Measurements from ENCODE around the gene AURKAIP1.
"Not testable (repeated sequence)": the region's sequence is repeated elsewhere in the genome, so short reads cannot be mapped to it uniquely, and the experiment has no call there.

AURKAIP1 gene

GRCh38 chr1:1385339-1385738 lies 10.3 kb upstream of the AURKAIP1 start:
- not testable (repeated sequence) for ATAC-seq

DNA sequence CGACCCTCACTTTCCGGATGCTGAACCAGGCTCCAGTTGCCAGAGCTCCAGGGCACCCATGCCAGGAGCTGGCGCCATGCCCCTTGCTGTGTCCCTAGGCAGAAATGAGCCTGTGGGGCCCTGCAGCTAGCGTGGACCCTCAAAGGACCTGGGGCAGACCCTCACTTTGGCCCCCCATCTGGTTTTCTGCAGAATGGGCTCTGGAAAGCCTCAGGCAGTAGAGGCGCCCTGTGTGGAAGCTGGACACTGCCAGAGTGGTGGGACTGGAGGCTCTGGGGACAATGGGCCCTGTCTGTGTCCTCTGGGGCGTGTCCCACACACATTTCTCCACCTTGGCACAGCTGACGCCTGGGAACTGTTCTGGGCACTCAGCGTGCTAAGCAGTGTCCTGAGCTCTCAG lies 6.3 kb upstream of the AURKAIP1 start:
- ATAC-seq: no peak

- ATAC-seq: no peak
These were observed 5.9 kb upstream of the AURKAIP1 start for GRCh38 chr1:1380860-1381259.

- no peak for ATAC-seq
These were observed 2.7 kb upstream of the AURKAIP1 start for GRCh38 chr1:1377540-1378205.

DNA sequence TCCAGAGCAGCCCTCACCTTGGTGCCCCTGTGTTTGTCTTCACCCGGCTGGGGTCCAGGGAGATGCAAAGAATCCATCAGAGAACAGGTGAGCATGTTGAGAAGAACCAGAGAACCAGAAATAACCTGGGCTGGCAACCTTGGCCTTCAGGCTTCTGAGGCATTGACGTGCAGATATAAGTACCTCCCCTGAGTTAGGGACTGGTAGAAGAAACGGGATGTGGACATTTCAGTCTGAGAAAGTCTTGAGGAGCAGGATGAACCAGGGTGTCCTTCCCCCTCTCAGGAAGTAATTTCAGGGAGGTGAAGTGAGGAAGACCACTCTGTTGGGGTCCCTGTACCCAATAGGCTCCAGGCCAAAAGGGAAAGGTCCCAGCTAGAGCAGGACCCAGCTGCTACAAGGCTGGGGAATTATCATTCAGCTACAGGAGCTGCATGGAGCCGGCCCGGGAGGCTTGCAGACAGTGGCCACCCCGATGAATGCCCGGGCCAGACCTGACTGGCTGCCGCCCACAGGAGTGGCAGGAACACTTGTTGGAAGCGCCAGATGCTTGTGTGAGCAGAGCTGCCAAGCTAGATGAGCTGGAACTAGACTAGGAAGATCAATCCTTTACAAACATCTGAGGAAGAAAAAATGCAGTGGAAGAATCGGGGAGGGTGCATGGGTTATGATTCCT lies 1.7 kb upstream of the AURKAIP1 start:
- no peak for ATAC-seq

DNA sequence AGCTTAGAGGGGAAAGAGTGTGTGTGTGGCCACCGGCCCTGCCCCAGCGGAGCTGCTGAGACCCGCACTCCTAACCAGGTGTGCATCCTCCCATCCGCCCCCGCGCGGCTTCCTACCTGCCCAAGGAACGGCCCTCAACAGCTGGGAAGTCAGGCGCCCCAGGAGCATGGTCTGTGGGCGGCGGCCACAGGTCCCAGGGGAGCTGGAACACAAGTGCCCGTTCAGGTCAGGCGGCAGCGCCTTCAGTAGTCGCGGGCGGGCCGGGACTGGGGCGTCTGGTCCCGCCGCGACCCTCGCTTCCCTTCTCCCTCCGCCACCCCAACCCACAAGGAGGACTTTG lies 448 bp downstream of the AURKAIP1 start:
- ATAC-seq: no peak

GRCh38 chr1:1373815-1374588 lies 1.0 kb downstream of the AURKAIP1 start:
- no peak for ATAC-seq

DNA sequence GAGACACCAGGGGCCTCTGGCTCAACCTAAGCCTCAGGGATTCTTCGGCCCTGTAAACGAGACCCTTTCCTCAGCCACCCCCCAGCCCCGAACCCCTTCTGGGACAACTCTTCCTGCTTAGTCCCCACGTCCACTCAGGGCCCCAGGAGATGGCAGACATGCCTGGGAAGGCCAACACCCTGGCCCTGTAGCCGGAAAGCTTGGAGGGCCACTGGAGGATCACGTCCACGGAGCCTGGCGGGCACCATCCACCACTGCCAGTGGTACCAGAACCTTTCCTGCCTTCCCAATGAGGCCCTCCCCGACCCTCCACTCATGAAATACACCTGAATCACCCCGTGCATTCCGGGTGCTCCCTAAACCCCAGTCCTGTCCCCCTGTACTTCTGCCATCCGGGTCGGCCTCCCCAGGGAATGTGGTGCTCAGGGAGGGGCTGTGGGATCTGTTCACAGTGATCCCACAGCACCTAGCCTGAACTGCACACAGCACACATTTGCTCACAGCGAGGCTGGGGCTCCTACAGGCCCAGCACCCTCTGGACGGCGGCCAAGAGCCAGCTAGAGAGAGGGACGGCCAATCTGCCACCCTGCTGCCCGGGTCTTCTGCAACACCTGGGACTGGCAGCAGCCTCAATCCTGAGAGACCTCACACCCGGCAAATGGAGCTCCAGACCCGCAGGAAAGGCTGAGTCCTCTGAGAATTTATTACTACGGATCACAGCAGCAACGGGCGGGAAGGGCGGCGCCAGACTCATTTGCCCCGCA lies 1.8 kb downstream of the AURKAIP1 start:
- no peak for ATAC-seq

DNA sequence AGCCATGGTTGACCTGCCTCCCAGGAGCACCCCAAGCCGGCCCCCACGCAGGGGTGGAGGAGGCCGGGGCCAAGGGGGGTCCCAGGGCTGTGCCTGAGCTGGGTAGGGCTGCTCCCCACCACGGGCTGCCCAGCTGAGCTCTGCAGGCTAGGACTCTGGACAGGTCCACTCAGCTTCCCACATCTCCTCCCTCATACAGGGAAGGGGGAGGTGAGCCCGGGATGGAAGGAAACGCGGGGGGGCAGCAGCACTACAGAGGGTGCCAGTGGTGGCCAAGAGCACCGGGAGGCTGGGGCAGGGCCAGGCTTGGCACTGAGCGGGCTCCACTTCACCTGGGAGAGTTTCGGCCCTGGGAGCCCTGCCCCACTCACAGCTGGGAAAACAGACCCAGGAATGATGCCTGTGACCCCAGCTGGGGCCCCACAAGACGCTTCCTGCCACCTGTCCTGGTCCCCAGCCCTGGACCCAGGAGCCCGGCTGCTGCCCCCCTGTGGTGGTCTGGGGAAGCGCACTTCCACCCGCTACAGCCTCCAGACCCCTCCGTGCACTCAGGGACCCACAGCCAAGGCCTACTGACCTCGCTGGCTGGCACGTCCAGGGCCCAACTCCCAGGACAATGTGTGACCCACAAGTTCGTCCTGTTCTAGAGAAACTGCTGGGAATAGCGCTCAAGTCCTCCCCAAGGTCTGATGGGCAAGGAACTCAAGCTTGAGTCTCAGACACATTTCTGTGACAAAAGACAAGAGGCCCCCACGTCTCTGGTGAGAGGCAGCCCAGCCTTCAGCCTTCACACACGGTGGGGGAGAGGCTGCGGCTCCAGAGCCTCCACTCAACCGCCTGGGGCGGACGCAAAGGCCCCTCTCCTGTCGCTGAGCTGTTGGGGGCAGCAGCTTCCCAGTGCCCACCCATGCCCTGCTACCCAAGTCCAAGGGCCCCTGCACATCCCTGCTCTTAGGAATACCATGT lies 3.0 kb downstream of the AURKAIP1 start:
- peak in 1 of 2 donors; percentile 8 for ATAC-seq

- no peak for ATAC-seq
These were observed 3.7 kb downstream of the AURKAIP1 start for GRCh38 chr1:1371364-1371745.

DNA sequence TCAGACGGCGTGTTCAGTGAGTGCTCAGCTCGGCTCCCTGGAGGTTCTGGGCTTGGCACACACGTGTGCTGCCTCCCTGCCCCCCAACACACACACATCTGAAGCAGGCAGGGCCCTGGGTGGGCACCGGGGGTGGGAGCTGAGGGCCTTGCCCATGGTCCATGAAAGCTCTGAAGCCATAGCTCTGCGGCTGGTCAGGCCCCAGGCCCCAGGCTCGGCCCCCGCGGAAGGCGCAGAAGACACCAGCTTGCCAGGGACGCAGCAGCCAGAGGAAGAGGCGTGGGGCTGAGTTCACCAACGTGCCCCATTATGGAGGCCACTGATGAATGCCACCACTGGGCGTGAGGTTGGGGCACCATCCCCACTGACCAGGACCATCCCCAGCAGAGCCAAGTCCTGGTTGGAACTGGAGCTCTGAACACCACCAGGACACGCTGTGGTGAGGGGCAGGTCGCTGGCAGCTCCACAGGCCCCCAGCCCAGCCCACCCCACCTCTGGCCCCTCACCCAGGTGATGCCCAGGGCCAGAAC lies 4.2 kb downstream of the AURKAIP1 start:
- no peak for ATAC-seq

- ATAC-seq: not testable (repeated sequence)
These were observed 4.9 kb downstream of the AURKAIP1 start for GRCh38 chr1:1370094-1370493.

- no peak for ATAC-seq
These were observed 7.7 kb downstream of the AURKAIP1 start for GRCh38 chr1:1367315-1367714.

DNA sequence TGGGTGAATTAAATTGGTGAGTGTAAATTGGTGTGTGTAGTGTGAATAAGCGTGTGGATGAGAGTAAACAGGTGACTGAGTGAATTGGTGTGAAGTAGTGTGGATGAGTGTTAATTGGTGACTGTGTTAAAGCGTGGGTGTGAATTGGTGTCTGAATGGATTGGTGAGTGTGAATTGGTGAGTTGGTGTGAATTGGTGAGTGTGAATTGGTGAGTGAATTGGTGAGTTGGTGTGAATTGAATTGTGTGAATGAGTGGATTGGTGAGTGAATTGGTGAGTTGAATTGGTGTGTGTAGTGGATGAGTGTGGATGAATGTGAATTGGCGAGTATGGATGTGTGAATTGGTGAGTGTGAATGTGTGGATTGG lies 8.3 kb downstream of the AURKAIP1 start:
- no peak for ATAC-seq

DNA sequence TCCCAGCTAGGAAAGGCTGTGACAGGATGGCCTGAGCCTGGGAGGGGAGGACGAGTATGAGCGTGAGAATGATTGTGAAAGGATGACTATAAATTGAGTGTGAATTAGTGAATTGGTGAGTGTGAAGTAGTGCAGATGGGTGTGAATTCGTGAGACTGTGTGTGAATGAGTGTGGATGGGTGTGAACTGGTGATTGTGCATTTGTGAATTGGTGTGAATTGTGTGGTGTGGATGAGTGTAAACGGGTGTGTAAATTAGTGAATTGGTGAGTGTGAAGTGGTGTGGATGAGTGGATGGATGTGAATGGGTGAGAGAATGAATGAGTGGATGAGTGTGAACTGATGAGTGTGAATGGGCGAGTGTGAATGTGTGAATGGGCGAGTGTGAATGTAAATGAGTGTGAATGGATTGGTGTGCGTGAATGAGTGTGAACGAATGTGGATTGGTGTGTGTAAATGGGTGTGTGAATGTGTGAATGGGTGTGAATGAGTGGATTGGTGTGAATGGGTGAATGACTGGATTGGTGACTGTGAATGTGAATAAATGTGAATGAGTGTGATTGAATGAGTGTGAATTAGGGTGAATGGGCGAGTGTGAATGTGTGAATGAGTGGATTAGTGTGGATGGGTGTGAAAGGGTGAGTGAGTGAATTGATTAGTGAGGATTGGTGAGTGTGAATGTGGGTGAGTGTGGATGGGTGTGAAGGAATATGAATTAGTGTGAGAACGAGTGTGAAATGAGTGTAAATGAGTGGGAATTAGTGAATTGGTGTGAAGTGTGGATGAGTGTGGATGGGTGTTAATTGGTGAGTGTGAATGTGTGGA lies 8.9 kb downstream of the AURKAIP1 start:
- no peak for ATAC-seq

GRCh38 chr1:1364266-1364665 lies 10.7 kb downstream of the AURKAIP1 start:
- no peak for ATAC-seq

DNA sequence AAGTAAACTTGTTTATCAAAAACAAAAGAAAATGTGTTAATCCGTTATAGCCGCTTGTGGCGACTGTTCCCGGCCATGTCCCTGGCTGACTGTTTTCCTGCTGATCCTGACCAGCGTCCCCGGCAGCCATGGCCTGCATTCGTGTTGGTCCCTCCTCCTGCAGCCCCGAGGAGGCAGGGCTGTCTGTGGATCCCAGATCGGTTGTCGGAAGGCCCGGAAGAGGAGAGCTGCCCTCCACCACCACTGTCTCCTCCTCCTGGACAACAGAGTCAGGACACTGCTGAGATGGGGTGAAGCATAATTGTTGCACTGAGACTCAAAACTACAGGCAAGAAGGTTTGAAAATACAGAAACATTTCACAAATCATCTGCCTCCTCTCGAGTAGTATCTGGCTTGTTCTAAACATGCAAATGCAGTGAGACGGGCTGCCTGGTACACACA lies 13.0 kb downstream of the AURKAIP1 start:
- no peak for ATAC-seq

DNA sequence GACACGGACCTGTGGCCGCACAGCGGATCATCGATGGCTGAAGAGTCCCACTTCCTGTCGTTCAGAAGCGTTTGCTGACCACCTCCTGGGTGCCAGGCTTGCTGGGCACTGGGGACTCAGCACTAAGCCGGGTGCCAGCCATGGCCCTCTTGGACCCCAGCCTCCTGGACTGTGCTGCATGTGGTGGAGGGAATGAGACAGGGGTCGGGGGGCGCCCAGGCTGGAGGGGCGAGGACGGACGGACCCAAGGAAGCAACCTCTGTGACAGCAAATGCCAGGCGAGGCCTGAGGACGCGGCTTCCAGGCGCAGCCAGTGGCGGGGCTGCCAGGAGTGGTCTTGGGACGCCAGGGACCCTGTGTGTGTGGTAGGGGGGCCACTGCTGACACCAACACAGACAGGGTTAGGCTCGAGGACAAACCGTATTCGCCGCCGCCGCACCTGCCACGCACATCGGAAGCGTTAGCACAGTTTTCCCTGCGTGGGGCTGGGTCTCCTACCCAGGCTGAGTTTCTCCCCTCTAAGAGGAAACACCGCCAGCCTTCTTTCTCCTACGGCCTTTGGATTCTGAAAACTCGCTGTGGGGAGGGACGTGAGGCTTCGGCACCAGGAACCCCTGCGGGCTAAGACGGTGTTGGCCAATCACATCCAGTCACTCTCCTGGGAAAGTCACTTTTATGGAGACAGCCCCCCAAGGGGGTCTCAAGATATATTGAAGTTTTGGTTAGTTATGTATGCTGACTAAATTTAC lies 13.6 kb downstream of the AURKAIP1 start:
- ATAC-seq: no peak

GRCh38 chr1:1360506-1361169 lies 14.4 kb downstream of the AURKAIP1 start:
- no peak for ATAC-seq
